ENCODE data around the gene ZSWIM5.
"Not testable (repeated sequence)": the region's sequence is repeated elsewhere in the genome, so short reads cannot be mapped to it uniquely, and the experiment has no call there.

The ZSWIM5 gene

DNA sequence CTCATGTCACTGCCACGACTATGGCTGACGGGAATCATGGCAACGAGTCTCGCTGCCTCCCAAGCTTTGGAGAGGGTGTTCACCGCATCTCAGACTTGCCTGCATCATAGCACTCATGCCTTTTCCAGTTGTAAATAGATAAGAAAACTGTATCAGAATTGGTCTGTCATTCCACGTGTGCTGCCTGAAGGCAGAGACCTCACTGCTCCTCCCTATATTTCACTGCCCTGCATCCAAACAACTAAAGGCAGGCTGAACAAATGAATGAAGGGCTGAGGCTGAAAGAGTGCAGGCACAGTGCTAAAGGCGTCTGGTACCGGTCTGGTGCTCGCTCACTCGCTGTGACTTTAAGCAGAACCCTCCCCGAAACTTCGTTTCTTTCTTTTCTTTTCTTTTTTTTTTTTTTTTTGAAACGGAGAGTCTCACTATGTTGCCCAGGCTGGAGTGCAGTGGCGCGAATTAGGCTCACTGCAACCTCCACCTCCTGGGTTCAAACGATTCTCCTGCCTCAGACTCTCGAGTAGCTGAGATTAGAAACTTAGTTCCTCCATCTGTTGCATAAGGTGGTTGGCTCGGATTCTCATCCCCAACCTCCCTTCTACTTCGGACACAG, 220.6 kb downstream of the ZSWIM5 start:
- CTCF ChIA-PET: interaction anchor here (0.6 to 1.5 kb wide), 6 partner anchors 12 to 149 kb away, joined by 3 to 6 read pairs (median 4); partner anchors contain the start of gene UROD

DNA sequence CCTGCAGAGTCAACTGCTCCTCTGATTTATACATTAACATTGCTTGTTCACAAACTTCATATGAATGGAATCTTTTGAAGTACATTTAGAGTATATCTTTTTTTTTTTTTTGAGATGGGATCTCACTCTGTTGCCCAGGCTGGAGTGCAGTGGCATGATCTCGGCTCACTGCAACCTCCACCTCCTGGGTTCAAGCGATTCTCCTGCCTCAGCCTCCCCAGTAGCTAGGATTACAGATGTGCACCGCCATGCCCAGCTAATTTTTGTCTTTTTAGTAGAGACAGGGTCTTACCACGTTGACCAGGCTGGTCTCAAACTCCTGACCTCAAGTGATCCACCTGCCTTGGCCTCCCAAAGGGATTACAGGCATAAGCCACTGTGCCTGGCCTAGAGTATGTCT, 229.0 kb downstream of the ZSWIM5 start:
- POLR2A ChIA-PET; CTCF ChIA-PET; DNase-seq (ENCODE audit: low read depth, low spot score); H3K4me3 ChIP-seq (ENCODE audit: low read depth, low read length): not testable (repeated sequence)

More for the DNA sequence above, 220.6 kb downstream of the ZSWIM5 start:
- POLR2A ChIA-PET: interaction anchor here (0.8 to 2.9 kb wide), 9 partner anchors 17 to 536 kb away, joined by 3 to 24 read pairs (median 4); partner anchors contain the start of genes HECTD3, PRDX1, PTCH2 and RPS8
- DNase-seq (ENCODE audit: low read depth, low spot score): no peak
- H3K4me3 ChIP-seq (ENCODE audit: low read depth, low read length): peak overlapping the region; percentile 99
- TF ChIP-seq, protein P1, sequence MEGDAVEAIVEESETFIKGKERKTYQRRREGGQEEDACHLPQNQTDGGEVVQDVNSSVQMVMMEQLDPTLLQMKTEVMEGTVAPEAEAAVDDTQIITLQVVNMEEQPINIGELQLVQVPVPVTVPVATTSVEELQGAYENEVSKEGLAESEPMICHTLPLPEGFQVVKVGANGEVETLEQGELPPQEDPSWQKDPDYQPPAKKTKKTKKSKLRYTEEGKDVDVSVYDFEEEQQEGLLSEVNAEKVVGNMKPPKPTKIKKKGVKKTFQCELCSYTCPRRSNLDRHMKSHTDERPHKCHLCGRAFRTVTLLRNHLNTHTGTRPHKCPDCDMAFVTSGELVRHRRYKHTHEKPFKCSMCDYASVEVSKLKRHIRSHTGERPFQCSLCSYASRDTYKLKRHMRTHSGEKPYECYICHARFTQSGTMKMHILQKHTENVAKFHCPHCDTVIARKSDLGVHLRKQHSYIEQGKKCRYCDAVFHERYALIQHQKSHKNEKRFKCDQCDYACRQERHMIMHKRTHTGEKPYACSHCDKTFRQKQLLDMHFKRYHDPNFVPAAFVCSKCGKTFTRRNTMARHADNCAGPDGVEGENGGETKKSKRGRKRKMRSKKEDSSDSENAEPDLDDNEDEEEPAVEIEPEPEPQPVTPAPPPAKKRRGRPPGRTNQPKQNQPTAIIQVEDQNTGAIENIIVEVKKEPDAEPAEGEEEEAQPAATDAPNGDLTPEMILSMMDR (IDR thresholded peaks at IDR 0.05; ENCODE audit: insufficient read depth, low read length, missing control alignments): no peak

DNA sequence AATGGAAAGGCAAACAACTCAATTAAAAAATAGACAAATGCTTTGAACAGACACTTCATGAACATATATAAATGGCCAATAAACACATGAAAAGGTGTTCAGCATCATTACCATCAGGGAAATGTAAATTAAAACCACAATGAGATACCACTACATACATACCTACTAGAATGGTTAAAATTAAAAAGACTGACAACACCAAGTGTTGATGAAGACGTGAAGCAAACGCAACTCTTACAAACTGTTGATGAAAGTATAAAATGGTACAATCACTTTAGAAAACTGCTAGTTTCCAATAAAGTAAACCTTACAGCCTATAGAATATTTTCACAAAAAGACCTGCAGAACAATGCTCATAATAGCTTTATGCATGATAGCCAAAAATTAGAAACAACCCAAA, 230.2 kb downstream of the ZSWIM5 start:
- POLR2A ChIA-PET: no interaction called here
- CTCF ChIA-PET: no interaction called here
- TF ChIP-seq, protein P1 (IDR thresholded peaks at IDR 0.05; ENCODE audit: insufficient read depth, low read length, missing control alignments): no peak
- H3K4me3 ChIP-seq (ENCODE audit: low read depth, low read length): no peak overlapping the region
- DNase-seq (ENCODE audit: low read depth, low spot score): no peak

DNA sequence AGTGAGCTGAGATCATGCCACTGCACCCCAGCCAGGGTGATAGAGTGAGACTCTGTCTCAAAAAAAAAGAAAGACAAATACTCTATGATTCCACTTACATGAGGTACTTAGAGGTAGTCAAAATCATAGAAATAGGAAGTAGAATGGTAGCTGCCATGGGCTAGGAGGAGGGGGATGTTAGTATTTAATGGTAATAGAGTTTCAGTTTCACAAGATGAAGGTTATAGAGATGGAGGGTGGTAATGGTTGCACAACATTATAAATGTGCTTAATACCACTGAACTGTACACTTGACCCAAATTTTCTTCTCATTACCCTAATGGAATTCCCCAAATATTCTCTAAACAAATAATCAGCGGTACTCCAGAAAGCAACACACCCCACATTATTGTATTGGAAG, 232.8 kb downstream of the ZSWIM5 start:
- DNase-seq (ENCODE audit: low read depth, low spot score): no peak
- ChIA-PET POLR2A (no interaction called here), CTCF (interaction anchor here (0.7 kb wide), 1 partner anchor 13 kb away, joined by 3 read pairs; the partner anchor contains the start of gene EIF2B3)
- no peak overlapping the region for H3K4me3 ChIP-seq (ENCODE audit: low read depth, low read length)
- TF ChIP-seq, protein P1 (IDR thresholded peaks at IDR 0.05; ENCODE audit: insufficient read depth, low read length, missing control alignments): no peak

DNA sequence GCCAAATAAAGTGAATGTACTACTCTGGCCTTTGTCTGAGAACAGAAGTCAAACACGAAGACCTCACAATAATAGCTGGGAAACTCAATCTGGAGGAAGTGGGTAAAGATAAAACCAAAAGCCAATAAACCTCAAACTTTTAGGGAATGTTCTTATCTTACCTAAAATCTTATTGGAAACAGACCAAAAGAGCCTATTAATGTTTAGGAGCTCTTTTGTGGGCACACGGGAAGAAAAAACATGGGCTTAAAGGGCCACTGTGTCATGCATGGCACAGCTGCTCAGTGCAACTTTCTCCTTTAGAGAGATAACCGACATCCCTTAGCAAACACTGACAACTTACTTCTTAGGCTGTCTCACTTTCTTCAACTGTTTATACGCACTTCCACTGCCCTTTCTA, 236.1 kb downstream of the ZSWIM5 start:
- ChIA-PET CTCF (interaction anchor here (1.1 kb wide), 1 partner anchor 9 kb away, joined by 6 read pairs; no protein-coding TSS in a partner anchor), POLR2A (interaction anchor here (1.4 kb wide), 1 partner anchor 10 kb away, joined by 3 read pairs; no protein-coding TSS in a partner anchor)
- TF ChIP-seq, protein P1 (IDR thresholded peaks at IDR 0.05; ENCODE audit: insufficient read depth, low read length, missing control alignments): no peak
- no peak overlapping the region for H3K4me3 ChIP-seq (ENCODE audit: low read depth, low read length)
- DNase-seq (ENCODE audit: low read depth, low spot score): no peak
